HuH-7.5 (cell line): ENCODE measurements around the gene PRRC2A.

Experiments
- DNase-seq: peaks from one replicate; pipeline ENCODE4 v3.0.0; 2011; ENCODE audit warnings: low spot score

PRRC2A gene

GRCh38 chr6:31666337-31666965 is 45.9 kb downstream of the PRRC2A start:
- no peak for DNase-seq

DNA sequence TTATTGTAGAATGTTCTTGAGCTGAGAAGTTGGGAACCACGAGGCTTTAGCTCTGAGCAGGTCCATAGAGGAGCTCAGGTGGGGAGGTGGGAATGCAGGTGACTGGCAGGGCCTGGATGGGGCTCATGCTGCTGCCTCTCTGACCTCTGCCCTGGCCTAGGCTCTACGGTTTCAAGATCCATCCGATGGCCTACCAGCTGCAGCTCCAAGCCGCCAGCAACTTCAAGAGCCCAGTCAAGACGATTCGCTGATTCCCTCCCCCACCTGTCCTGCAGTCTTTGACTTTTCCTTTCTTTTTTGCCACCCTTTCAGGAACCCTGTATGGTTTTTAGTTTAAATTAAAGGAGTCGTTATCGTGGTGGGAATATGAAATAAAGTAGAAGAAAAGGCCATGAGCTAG is 49.2 kb downstream of the PRRC2A start, which contains the start of gene LY6G5B:
Gene LY6G5B (plus strand): TSS at position 301 of the 400 bp plus-strand sequence. CDS start 975 bp downstream, outside the sequence.
- no peak for DNase-seq

DNA sequence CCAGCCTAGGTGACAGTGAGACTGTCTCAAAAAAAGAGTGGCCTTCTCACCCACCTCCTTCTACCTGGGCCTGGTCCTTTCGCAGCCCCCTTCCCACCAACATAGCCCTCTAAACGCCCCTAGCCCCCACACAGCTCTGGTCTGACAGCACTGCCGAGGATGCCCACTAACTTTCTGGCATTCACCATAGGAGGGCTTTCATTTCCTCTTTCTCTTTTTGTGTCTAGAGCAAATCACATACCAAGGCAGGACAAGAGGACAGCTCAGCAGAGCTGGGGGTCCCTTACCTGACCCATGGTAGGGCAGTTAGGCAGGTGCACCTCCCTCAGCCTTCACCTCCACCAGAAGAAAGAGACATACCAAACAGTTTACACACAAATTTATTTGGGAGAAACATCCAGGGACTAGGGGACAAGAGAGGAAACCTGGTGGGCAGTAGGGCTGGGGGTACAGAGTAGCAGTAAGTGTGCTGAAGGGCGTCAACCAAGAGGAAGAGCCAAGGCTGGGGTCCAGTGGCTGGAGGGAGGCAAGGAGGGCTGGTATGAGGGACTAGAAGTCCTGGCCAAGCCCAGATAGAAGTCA is 55.9 kb downstream of the PRRC2A start:
- DNase-seq = no peak

GRCh38 chr6:31676904-31677303 is 56.4 kb downstream of the PRRC2A start:
- no peak for DNase-seq

GRCh38 chr6:31677955-31678354 is 57.4 kb downstream of the PRRC2A start:
- DNase-seq = no peak

GRCh38 chr6:31680226-31681134 is 60.0 kb downstream of the PRRC2A start, which contains the start of gene LY6G5C:
LY6G5C (minus strand) TSS chr6:31681067; CDS start chr6:31680373, 694 bp downstream.
- peak; percentile 71 for DNase-seq

DNA sequence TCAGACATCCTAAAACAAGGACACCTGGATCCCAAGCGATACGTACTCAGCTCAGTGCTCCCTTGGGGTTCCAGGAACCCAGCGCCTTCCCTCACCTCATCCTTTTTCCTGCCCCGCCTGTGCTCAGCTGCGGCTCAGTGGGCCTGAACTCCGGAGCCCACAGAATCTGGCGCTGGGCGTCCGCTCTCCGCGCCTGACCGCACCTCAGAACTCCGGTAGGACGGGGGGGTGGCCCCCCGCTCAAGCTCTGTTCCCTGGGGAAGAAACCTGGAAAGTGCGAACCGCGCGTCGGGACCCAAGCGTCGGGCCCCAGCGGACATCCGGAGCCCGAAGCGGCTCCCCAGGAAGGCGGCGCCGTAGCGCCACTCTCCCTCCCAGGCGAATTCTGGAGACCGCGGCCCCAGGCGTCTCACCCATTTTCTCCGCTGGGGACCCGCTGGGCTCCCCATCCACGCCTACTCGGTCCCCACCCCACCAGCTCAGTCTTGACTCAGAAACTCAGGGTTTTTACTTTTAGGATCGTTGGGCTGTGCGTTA is 60.7 kb downstream of the PRRC2A start:
- no peak for DNase-seq

GRCh38 chr6:31683591-31683990 is 63.1 kb downstream of the PRRC2A start:
- no peak for DNase-seq

DNA sequence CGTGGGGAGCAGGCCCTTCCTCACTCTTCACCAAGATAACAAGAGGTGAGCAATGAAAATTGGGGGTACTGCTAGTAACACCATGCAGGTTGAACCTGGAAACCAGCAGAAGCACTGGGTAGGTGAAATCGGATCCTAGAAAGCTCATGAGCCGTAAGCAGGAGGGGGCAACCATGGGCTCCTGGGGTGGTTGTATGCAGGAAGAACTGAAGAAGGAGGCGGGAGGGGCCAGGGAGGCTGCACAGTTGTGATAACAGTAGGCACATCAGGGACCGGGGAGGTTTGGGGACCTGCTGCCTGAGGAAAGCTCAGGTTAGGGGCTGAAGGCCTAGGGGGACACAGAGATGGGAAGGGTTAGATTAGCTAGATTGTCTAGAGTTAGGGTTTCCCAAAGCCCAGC is 66.0 kb downstream of the PRRC2A start:
- DNase-seq = no peak

DNA sequence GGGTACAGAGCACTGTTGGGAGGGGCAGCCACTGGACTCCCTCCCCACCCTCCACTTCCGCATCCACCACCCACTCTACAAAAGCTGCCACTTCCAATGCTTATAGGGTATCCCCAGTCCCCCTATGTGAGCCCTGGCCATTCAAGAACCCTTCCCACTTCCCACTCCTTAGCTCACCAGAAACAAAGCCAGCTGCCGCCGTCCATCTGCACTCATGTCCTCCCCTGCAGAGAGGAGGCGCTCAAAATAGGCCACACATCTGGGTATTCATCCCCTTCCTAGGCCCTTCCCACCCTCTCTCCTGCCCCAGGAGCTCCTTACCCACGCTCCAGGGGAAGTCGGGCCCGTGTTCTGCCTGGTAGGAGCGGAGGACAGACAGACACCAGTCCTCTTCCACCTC is 66.8 kb downstream of the PRRC2A start:
- no peak for DNase-seq
